ENCODE measurements around the gene TMEM86B. TPM values are rescaled to one million over a fixed set of nuclear protein-coding genes. Genes with fewer than 3 reads are reported as not detected.

TMEM86B gene
- total RNA-seq, 1 experiment from 2014 or later: 21.2 TPM

- no TSS peak for BruUV-seq (replicated peaks)
- TF ChIP-seq CTCF (IDR thresholded peaks at IDR 0.05; ENCODE audit: insufficient read depth in 1 of 2, low read depth in 1 of 2, low read length in 1 of 2, severe bottlenecking in 1 of 2, unreplicated experiment in 1 of 2): no peak
Observed at GRCh38 chr19:55242517-55242916, 14.0 kb upstream of the TMEM86B start.

GRCh38 chr19:55241935-55242464, 13.4 kb upstream of the TMEM86B start:
- no peaks in the 10 kb centered on the region for H3K27me3 Mint-ChIP-seq (ENCODE audit: insufficient read depth, unreplicated experiment)

More at GRCh38 chr19:55242517-55242916, 14.0 kb upstream of the TMEM86B start:
- Histone ChIP-seq H3K36me3 (ENCODE audit: control insufficient read depth, insufficient read depth, low read length) (peaks cover 16% of the 10 kb centered on the region), H3K4me1 (no peaks in the 10 kb centered on the region), H3K27me3 (replicated peaks; ENCODE audit: control insufficient read depth, insufficient read depth, low read length) (no peaks in the 10 kb centered on the region), H3K4me3 (ENCODE audit: low read depth, low read length) (no peak overlapping the region), H3K9me3 (no peaks in the 10 kb centered on the region)
- Mint-ChIP-seq H3K36me3 (ENCODE audit: insufficient read depth, unreplicated experiment) (peaks cover 67% of the 10 kb centered on the region), H3K4me1 (ENCODE audit: low read depth, unreplicated experiment) (no peaks in the 10 kb centered on the region), H3K9me3 (ENCODE audit: unreplicated experiment) (no peaks in the 10 kb centered on the region), H3K27ac (ENCODE audit: unreplicated experiment) (no peak overlapping the region), H3K4me3 (ENCODE audit: unreplicated experiment) (no peak overlapping the region), H3K27me3 (ENCODE audit: insufficient read depth, unreplicated experiment) (no peaks in the 10 kb centered on the region)
- CTCF ChIA-PET: no interaction called here
- intact Hi-C loops (cut with micrococcal nuclease; ENCODE audit: unreplicated experiment): no loop called here
- no peak for DNase-seq
- POLR2A ChIA-PET: no interaction called here

GRCh38 chr19:55241143-55241934, 12.8 kb upstream of the TMEM86B start:
- Histone ChIP-seq H3K27me3 (replicated peaks; ENCODE audit: control insufficient read depth, insufficient read depth, low read length) (no peaks in the 10 kb centered on the region), H3K36me3 (ENCODE audit: control insufficient read depth, insufficient read depth, low read length) (peaks cover 14% of the 10 kb centered on the region), H3K4me1 (no peaks in the 10 kb centered on the region), H3K9me3 (no peaks in the 10 kb centered on the region), H3K4me3 (ENCODE audit: low read depth, low read length) (no peak overlapping the region)
- Mint-ChIP-seq H3K36me3 (ENCODE audit: insufficient read depth, unreplicated experiment) (peaks cover 79% of the 10 kb centered on the region), H3K27ac (ENCODE audit: unreplicated experiment) (no peak overlapping the region), H3K27me3 (ENCODE audit: insufficient read depth, unreplicated experiment) (no peaks in the 10 kb centered on the region), H3K4me3 (ENCODE audit: unreplicated experiment) (no peak overlapping the region), H3K4me1 (ENCODE audit: low read depth, unreplicated experiment) (no peaks in the 10 kb centered on the region), H3K9me3 (ENCODE audit: unreplicated experiment) (no peaks in the 10 kb centered on the region)
- intact Hi-C loops (cut with micrococcal nuclease; ENCODE audit: unreplicated experiment): no loop called here
- no peak for TF ChIP-seq CTCF (IDR thresholded peaks at IDR 0.05; ENCODE audit: insufficient read depth in 1 of 2, low read depth in 1 of 2, low read length in 1 of 2, severe bottlenecking in 1 of 2, unreplicated experiment in 1 of 2)
- ChIA-PET POLR2A (no interaction called here), CTCF (no interaction called here)
- no TSS peak for BruUV-seq (replicated peaks)
- no peak for DNase-seq

More at GRCh38 chr19:55241935-55242464, 13.4 kb upstream of the TMEM86B start:
- intact Hi-C loops (cut with micrococcal nuclease; ENCODE audit: unreplicated experiment): no loop called here
- Mint-ChIP-seq H3K4me1 (ENCODE audit: low read depth, unreplicated experiment) (no peaks in the 10 kb centered on the region), H3K4me3 (ENCODE audit: unreplicated experiment) (no peak overlapping the region), H3K36me3 (ENCODE audit: insufficient read depth, unreplicated experiment) (peaks cover 72% of the 10 kb centered on the region), H3K27ac (ENCODE audit: unreplicated experiment) (no peak overlapping the region), H3K9me3 (ENCODE audit: unreplicated experiment) (no peaks in the 10 kb centered on the region)
- ChIA-PET POLR2A (no interaction called here), CTCF (no interaction called here)
- H3K4me1 ChIP-seq: no peaks in the 10 kb centered on the region
- peaks cover 16% of the 10 kb centered on the region for H3K36me3 ChIP-seq (ENCODE audit: control insufficient read depth, insufficient read depth, low read length)
- TF ChIP-seq CTCF (IDR thresholded peaks at IDR 0.05; ENCODE audit: insufficient read depth in 1 of 2, low read depth in 1 of 2, low read length in 1 of 2, severe bottlenecking in 1 of 2, unreplicated experiment in 1 of 2): no peak
- H3K4me3 ChIP-seq (ENCODE audit: low read depth, low read length): no peak overlapping the region
- no peaks in the 10 kb centered on the region for H3K9me3 ChIP-seq
- no peaks in the 10 kb centered on the region for H3K27me3 ChIP-seq (replicated peaks; ENCODE audit: control insufficient read depth, insufficient read depth, low read length)
- no TSS peak for BruUV-seq (replicated peaks)
- no peak for DNase-seq

Measured in Caco-2 (cell line).